ACHN (cell line): ENCODE results near the gene C3.
"Not testable (repeated sequence)": the region's sequence is repeated elsewhere in the genome, so short reads cannot be mapped to it uniquely, and the experiment has no call there.

ENCODE experiments used
- DNase-seq: peaks from one replicate; pipeline ENCODE4 v3.0.0-alpha.2; 2015
- in situ Hi-C: cut with HindIII; loops from 2 replicates; pipeline ENCODE4 v1.10.0; 2017; ENCODE audit warnings: low sequenced_read_pairs, low pct_ligation_motif_present, low pct_unique_long_range_greater_than_20kb

Gene C3

GRCh38 chr19:6750062-6750461, 29.6 kb upstream of the C3 start:
- no peak for DNase-seq
- in situ Hi-C loops = no loop called here

- in situ Hi-C loops, DNase-seq: not testable (repeated sequence)
Measured at GRCh38 chr19:6748543-6748942, 28.1 kb upstream of the C3 start.

GRCh38 chr19:6745965-6746364, 25.5 kb upstream of the C3 start:
- in situ Hi-C loops = no loop called here
- DNase-seq = no peak

GRCh38 chr19:6744381-6745301, 24.2 kb upstream of the C3 start:
- DNase-seq = peak; percentile 87
- in situ Hi-C loops = no loop called here

- DNase-seq = no peak
- in situ Hi-C loops = no loop called here
Measured at GRCh38 chr19:6743714-6744380, 23.4 kb upstream of the C3 start.

- no peak for DNase-seq
- in situ Hi-C loops = no loop called here
Measured at GRCh38 chr19:6743066-6743465, 22.6 kb upstream of the C3 start.

GRCh38 chr19:6740589-6741343, 20.3 kb upstream of the C3 start:
- in situ Hi-C loops = no loop called here

GRCh38 chr19:6739883-6740588, 19.6 kb upstream of the C3 start:
- peak; percentile 28 for DNase-seq
- in situ Hi-C loops = no loop called here

More at GRCh38 chr19:6740589-6741343, 20.3 kb upstream of the C3 start:
- peak; percentile 59 for DNase-seq

- DNase-seq = peak; percentile 75
- in situ Hi-C loops = no loop called here
Measured at GRCh38 chr19:6739390-6739882, 19.0 kb upstream of the C3 start, which contains the start of gene TRIP10. TSS of gene TRIP10 (plus strand) at chr19:6739680. CDS start at chr19:6739762, 82 bp downstream.

GRCh38 chr19:6738787-6739389, 18.4 kb upstream of the C3 start:
- in situ Hi-C loops = no loop called here
- peak; percentile 28 for DNase-seq

- peak; percentile 84 for DNase-seq
- in situ Hi-C loops = no loop called here
Measured at GRCh38 chr19:6737873-6738786, 17.7 kb upstream of the C3 start.

GRCh38 chr19:6737284-6737872, 16.9 kb upstream of the C3 start, which contains the start of gene GPR108:
TSS of gene GPR108 (minus strand) at chr19:6737580. CDS start at chr19:6737576, 4 bp downstream.
- DNase-seq = peak; percentile 99
- in situ Hi-C loops = no loop called here

- peak; percentile 19 for DNase-seq
- in situ Hi-C loops = no loop called here
Measured at GRCh38 chr19:6736917-6737283, 16.4 kb upstream of the C3 start.

GRCh38 chr19:6736169-6736916, 15.9 kb upstream of the C3 start:
- DNase-seq = peak; percentile 89
- in situ Hi-C loops = no loop called here

GRCh38 chr19:6735181-6735911, 14.9 kb upstream of the C3 start:
- in situ Hi-C loops = no loop called here
- DNase-seq = no peak
